ENCODE data around the gene ANKRD28. TPM values are rescaled to one million over a fixed set of nuclear protein-coding genes. Genes with fewer than 3 reads are reported as not detected.

ANKRD28 gene
- total and polyA plus RNA-seq, 2 of the 4 experiments (the other 2 are of a cell fraction): 52.6 to 211 TPM

DNA sequence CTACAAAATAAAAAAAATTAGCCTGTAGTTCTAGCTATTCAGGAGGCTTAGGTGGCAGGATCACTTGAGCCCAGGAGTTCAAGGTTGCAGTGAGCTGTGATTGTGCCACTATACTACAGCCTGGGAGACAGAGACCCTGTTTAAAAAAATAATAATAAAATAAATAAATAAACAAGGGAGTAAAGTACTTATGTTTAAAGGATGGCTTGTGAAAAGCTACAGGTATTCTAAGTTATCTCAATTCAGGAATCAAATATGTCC is 74.2 kb downstream of the ANKRD28 start:
- H3K27ac ChIP-seq (ENCODE audit: insufficient read depth, low read length): peak overlapping the region; percentile 25; the same call in 1 of the 2 replicates
- no peak overlapping the region for H3K23ac ChIP-seq (ENCODE audit: low read depth, low read length)
- H3K18ac ChIP-seq (ENCODE audit: low read depth, low read length): no peak overlapping the region
- no peak overlapping the region for H4K8ac ChIP-seq (ENCODE audit: low read depth in 2 of 2, low read length in 2 of 2)
- H3K4ac ChIP-seq (ENCODE audit: low read depth, low read length): no peak overlapping the region
- no peak overlapping the region for H3K14ac ChIP-seq (replicated peaks; ENCODE audit: low read depth, low read length)
- DNase-seq (no peak), ATAC-seq (ENCODE audit: low read depth) (no peak)
- H2BK5ac ChIP-seq (ENCODE audit: low read depth, low read length, poor library complexity, severe bottlenecking): no peak overlapping the region
- BruUV-seq (replicated peaks): no TSS peak
- TF ChIP-seq, protein P1, sequence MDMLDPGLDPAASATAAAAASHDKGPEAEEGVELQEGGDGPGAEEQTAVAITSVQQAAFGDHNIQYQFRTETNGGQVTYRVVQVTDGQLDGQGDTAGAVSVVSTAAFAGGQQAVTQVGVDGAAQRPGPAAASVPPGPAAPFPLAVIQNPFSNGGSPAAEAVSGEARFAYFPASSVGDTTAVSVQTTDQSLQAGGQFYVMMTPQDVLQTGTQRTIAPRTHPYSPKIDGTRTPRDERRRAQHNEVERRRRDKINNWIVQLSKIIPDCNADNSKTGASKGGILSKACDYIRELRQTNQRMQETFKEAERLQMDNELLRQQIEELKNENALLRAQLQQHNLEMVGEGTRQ (IDR thresholded peaks at IDR 0.05; ENCODE audit: low read depth, low read length): no peak
- TF ChIP-seq NFE2L2 (IDR thresholded peaks at IDR 0.05; ENCODE audit: low read depth, low read length) (no peak), MAZ (IDR thresholded peaks at IDR 0.05; ENCODE audit: borderline replicate concordance, low read depth, low read length) (no peak), SMC3 (IDR thresholded peaks at IDR 0.05; ENCODE audit: low read depth, low read length) (no peak), RAD21 (IDR thresholded peaks at IDR 0.05; ENCODE audit: low read length) (no peak), FOS (IDR thresholded peaks at IDR 0.05; ENCODE audit: low read depth, low read length) (no peak)
- TF ChIP-seq, protein P2, sequence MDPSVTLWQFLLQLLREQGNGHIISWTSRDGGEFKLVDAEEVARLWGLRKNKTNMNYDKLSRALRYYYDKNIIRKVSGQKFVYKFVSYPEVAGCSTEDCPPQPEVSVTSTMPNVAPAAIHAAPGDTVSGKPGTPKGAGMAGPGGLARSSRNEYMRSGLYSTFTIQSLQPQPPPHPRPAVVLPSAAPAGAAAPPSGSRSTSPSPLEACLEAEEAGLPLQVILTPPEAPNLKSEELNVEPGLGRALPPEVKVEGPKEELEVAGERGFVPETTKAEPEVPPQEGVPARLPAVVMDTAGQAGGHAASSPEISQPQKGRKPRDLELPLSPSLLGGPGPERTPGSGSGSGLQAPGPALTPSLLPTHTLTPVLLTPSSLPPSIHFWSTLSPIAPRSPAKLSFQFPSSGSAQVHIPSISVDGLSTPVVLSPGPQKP (IDR thresholded peaks at IDR 0.05; ENCODE audit: borderline replicate concordance, low read depth, low read length): no peak
- TF ChIP-seq, protein P3, sequence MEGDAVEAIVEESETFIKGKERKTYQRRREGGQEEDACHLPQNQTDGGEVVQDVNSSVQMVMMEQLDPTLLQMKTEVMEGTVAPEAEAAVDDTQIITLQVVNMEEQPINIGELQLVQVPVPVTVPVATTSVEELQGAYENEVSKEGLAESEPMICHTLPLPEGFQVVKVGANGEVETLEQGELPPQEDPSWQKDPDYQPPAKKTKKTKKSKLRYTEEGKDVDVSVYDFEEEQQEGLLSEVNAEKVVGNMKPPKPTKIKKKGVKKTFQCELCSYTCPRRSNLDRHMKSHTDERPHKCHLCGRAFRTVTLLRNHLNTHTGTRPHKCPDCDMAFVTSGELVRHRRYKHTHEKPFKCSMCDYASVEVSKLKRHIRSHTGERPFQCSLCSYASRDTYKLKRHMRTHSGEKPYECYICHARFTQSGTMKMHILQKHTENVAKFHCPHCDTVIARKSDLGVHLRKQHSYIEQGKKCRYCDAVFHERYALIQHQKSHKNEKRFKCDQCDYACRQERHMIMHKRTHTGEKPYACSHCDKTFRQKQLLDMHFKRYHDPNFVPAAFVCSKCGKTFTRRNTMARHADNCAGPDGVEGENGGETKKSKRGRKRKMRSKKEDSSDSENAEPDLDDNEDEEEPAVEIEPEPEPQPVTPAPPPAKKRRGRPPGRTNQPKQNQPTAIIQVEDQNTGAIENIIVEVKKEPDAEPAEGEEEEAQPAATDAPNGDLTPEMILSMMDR (conservative IDR thresholded peaks at IDR 0.05; ENCODE audit: low read depth, low read length): no peak
- in situ Hi-C loops (cut with MboI; ENCODE audit: low sequenced_read_pairs) (no loop called here), intact Hi-C loops (cut with micrococcal nuclease) (no loop called here), dilution Hi-C loops (cut with HindIII; ENCODE audit: low sequenced_read_pairs, unreplicated experiment) (no loop called here)
- POLR2A ChIA-PET (ENCODE audit: unreplicated experiment): no interaction called here
- H3K27me3 ChIP-seq (ENCODE audit: control insufficient read depth, insufficient read depth, low read length): no peaks in the 10 kb centered on the region
- no peak overlapping the region for H2BK120ac ChIP-seq (ENCODE audit: low read depth, low read length)
- peaks cover 27 to 61% of the 10 kb centered on the region in 2 experiments for H3K79me1 ChIP-seq (ENCODE audit: low read depth in 1 of 2, low read length in 2 of 2)
- no peak overlapping the region for H4K91ac ChIP-seq (ENCODE audit: insufficient read depth, low read depth, low read length)
- no peak overlapping the region for H3K9ac ChIP-seq (ENCODE audit: low read depth, low read length)
- H3K36me3 ChIP-seq (ENCODE audit: control insufficient read depth, insufficient read depth, low read length): peaks cover 43% of the 10 kb centered on the region
- H3K4me2 ChIP-seq (ENCODE audit: low read depth, low read length): no peak overlapping the region
- H2BK15ac ChIP-seq (ENCODE audit: low read depth, low read length): no peak overlapping the region
- H4K20me1 ChIP-seq (ENCODE audit: insufficient read depth, low read length): no peaks in the 10 kb centered on the region
- H2AK5ac ChIP-seq (ENCODE audit: low read depth, low read length): no peak overlapping the region
- no peak overlapping the region for H3K56ac ChIP-seq (ENCODE audit: extremely low read depth, insufficient read depth, low read length)
- no peak overlapping the region for H2AFZ ChIP-seq (replicated peaks; ENCODE audit: low read length, poor library complexity)
- H3K9me3 ChIP-seq (ENCODE audit: control insufficient read depth, insufficient read depth, low read length): no peaks in the 10 kb centered on the region
- CTCF ChIA-PET: interaction anchor here (2.6 kb wide), 1 partner anchor 10 kb away, joined by 12 read pairs; no protein-coding TSS in a partner anchor
- no peak overlapping the region for H3K4me3 ChIP-seq (ENCODE audit: insufficient read depth, low read depth, low read length)
- no peak overlapping the region for H2AK9ac ChIP-seq (replicated peaks; ENCODE audit: low read depth, low read length, poor library complexity)
- H3K4me1 ChIP-seq (ENCODE audit: control insufficient read depth, insufficient read depth, low read length): peaks cover 5% of the 10 kb centered on the region
- no peak overlapping the region for H2BK20ac ChIP-seq (ENCODE audit: low read depth, low read length)
- peaks cover 13% of the 10 kb centered on the region for H3K9me1 ChIP-seq (ENCODE audit: insufficient read depth, low read length)
- H4K5ac ChIP-seq (ENCODE audit: low read depth, low read length): no peak overlapping the region

Data from IMR-90 (cell line).